Measurements from ENCODE around the gene MAN2A1.
A peak's percentile ranks its signal among the peaks of the same experiment; 100 is the strongest.

Gene MAN2A1

DNA sequence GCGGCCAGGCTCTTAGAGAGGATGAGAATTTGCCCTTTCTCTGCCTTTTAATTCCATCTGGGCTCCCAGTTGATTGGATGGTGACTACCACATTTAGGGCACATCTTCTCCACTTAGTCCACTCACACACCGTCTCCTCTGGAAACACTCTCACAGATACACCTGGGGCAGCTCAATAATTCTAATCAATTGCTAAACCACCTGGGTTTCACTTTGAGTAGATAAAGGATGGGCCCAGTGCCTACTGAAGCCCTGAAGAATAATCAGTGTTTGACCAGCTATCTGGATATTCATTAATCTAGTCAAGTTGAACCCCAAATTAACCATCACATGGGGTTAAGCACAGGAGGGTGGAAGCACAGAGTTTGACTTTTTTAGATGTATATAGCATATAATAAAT, 19.1 kb downstream of the MAN2A1 start:
- H3K4me1 ChIP-seq (ENCODE audit: insufficient read depth, low read length), result peaks cover 36% of the 10 kb centered on the region
- no peak overlapping the region for H3K4me3 ChIP-seq (ENCODE audit: low read depth in 1 of 2, low read length in 2 of 2)
- H3K9me3 ChIP-seq (ENCODE audit: low read length), result no peaks in the 10 kb centered on the region
- no peaks in the 10 kb centered on the region for H3K27me3 ChIP-seq (ENCODE audit: control insufficient read depth in 1 of 2, insufficient read depth in 2 of 2, low read length in 2 of 2)
- no peak overlapping the region for H3K9ac ChIP-seq (ENCODE audit: low read length)
- no peak overlapping the region for H3K27ac ChIP-seq (ENCODE audit: low read depth, low read length)
- H3K36me3 ChIP-seq (ENCODE audit: insufficient read depth, low read length), result no peaks in the 10 kb centered on the region

DNA sequence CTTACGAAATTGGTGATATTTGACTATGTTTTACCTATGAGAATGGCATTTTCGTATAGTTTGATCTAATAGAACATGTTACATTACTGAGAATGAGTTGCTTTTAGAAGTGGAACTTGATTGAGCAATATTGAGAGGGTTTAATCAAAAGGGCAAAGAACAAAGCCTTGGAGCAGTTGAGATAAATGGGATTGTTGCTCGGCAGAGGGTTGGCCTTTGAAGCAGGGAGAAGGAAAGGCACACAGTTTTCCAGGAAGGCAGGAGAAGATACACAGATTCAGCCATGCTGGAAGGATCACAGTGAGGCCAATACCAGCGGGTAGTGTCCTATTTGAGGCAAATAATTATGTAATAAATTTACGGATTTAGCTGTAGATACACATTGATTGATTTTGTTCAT, 19.5 kb downstream of the MAN2A1 start:
- H3K27me3 ChIP-seq (ENCODE audit: control insufficient read depth in 1 of 2, insufficient read depth in 2 of 2, low read length in 2 of 2), result no peaks in the 10 kb centered on the region
- H3K9ac ChIP-seq (ENCODE audit: low read length), result no peak overlapping the region
- no peaks in the 10 kb centered on the region for H3K9me3 ChIP-seq (ENCODE audit: low read length)
- no peak overlapping the region for H3K27ac ChIP-seq (ENCODE audit: low read depth, low read length)
- H3K4me3 ChIP-seq (ENCODE audit: low read depth in 1 of 2, low read length in 2 of 2), result no peak overlapping the region
- no peaks in the 10 kb centered on the region for H3K36me3 ChIP-seq (ENCODE audit: insufficient read depth, low read length)
- H3K4me1 ChIP-seq (ENCODE audit: insufficient read depth, low read length), result peaks cover 32% of the 10 kb centered on the region

- no peaks in the 10 kb centered on the region for H3K36me3 ChIP-seq (ENCODE audit: insufficient read depth, low read length)
- H3K9me3 ChIP-seq (ENCODE audit: low read length), result no peaks in the 10 kb centered on the region
- H3K27ac ChIP-seq (ENCODE audit: low read depth, low read length), result no peak overlapping the region
- H3K9ac ChIP-seq (ENCODE audit: low read length), result no peak overlapping the region
- no peaks in the 10 kb centered on the region for H3K27me3 ChIP-seq (ENCODE audit: control insufficient read depth in 1 of 2, insufficient read depth in 2 of 2, low read length in 2 of 2)
- H3K4me1 ChIP-seq (ENCODE audit: insufficient read depth, low read length), result peaks cover 20% of the 10 kb centered on the region
- H3K4me3 ChIP-seq (ENCODE audit: low read depth in 1 of 2, low read length in 2 of 2), result no peak overlapping the region
Observed at GRCh38 chr5:109711673-109712072, 21.9 kb downstream of the MAN2A1 start.

- no peak overlapping the region for H3K27ac ChIP-seq (ENCODE audit: low read depth, low read length)
- H3K4me1 ChIP-seq (ENCODE audit: insufficient read depth, low read length), result peaks cover 12% of the 10 kb centered on the region
- no peak overlapping the region for H3K9ac ChIP-seq (ENCODE audit: low read length)
- H3K9me3 ChIP-seq (ENCODE audit: low read length), result no peaks in the 10 kb centered on the region
- no peak overlapping the region for H3K4me3 ChIP-seq (ENCODE audit: low read depth in 1 of 2, low read length in 2 of 2)
- H3K27me3 ChIP-seq (ENCODE audit: control insufficient read depth in 1 of 2, insufficient read depth in 2 of 2, low read length in 2 of 2), result no peaks in the 10 kb centered on the region
- H3K36me3 ChIP-seq (ENCODE audit: insufficient read depth, low read length), result no peaks in the 10 kb centered on the region
Observed at GRCh38 chr5:109713453-109713852, 23.7 kb downstream of the MAN2A1 start.

DNA sequence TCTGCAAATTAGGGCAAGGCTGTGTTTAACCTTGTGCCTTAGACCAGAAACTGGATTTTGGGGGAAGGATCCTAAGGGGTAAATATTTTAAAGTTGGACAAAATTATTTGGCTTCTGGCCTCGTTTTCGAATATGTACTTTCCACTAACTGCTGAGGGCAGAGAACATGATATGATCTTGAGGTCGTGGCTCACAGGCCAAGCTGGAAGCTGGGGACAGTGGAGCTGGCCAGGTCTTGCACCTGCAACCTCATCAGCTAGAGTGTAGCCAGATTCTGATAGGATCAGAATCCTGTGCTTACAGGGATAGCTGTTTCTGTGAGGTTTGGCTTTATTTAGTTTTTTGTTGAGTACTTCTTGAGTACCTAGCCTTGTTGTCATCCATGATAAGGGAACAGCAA, 24.9 kb downstream of the MAN2A1 start:
- H3K9ac ChIP-seq (ENCODE audit: low read length), result no peak overlapping the region
- H3K9me3 ChIP-seq (ENCODE audit: low read length), result no peaks in the 10 kb centered on the region
- no peak overlapping the region for H3K27ac ChIP-seq (ENCODE audit: low read depth, low read length)
- no peaks in the 10 kb centered on the region for H3K36me3 ChIP-seq (ENCODE audit: insufficient read depth, low read length)
- peaks cover 12% of the 10 kb centered on the region for H3K4me1 ChIP-seq (ENCODE audit: insufficient read depth, low read length)
- H3K4me3 ChIP-seq (ENCODE audit: low read depth in 1 of 2, low read length in 2 of 2), result no peak overlapping the region
- no peaks in the 10 kb centered on the region for H3K27me3 ChIP-seq (ENCODE audit: control insufficient read depth in 1 of 2, insufficient read depth in 2 of 2, low read length in 2 of 2)

DNA sequence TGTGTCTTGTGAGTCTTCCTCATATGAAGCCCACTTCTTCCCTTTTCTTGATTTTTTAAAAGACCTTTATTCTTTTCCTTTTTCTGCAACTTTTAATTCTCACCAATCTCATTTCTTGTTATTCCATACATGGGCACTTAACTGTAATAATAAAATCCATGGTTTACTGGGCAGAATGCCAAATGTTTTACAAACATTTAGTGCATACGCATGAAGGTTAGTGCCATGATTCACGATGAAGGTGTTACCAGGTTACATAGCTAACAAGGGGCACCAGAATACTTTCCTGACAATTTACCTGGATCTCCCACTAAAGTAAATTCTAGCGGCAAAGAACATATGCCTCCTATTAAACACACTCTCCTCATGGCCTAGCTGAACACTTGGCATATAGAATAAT, 28.5 kb downstream of the MAN2A1 start:
- H3K9ac ChIP-seq (ENCODE audit: low read length), result no peak overlapping the region
- H3K4me3 ChIP-seq (ENCODE audit: low read depth in 1 of 2, low read length in 2 of 2), result no peak overlapping the region
- no peaks in the 10 kb centered on the region for H3K27me3 ChIP-seq (ENCODE audit: control insufficient read depth in 1 of 2, insufficient read depth in 2 of 2, low read length in 2 of 2)
- H3K36me3 ChIP-seq (ENCODE audit: insufficient read depth, low read length), result no peaks in the 10 kb centered on the region
- H3K4me1 ChIP-seq (ENCODE audit: insufficient read depth, low read length), result peaks cover 10% of the 10 kb centered on the region
- no peaks in the 10 kb centered on the region for H3K9me3 ChIP-seq (ENCODE audit: low read length)
- H3K27ac ChIP-seq (ENCODE audit: low read depth, low read length), result no peak overlapping the region

DNA sequence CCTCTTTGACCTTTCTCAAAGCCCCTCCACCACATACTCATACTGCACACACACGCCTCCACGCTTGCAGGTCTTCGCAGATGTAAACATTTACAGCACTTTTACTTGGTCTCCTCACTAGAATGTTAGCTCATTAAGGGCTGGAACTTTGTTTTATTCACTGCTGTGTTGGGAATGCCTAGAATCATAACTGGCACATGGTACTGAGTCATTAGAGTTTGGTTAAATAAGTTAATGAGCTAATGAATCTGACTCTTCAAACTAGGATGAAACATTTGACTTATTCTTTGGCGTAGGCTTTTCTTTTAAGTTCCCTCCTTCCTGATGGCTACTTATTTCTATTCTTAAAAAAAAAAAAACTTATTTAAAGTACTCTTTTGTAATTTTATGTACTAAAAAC, 28.9 kb downstream of the MAN2A1 start:
- Histone ChIP-seq H3K27ac (ENCODE audit: low read depth, low read length) (no peak overlapping the region), H3K27me3 (ENCODE audit: control insufficient read depth in 1 of 2, insufficient read depth in 2 of 2, low read length in 2 of 2) (no peaks in the 10 kb centered on the region), H3K4me3 (ENCODE audit: low read depth in 1 of 2, low read length in 2 of 2) (no peak overlapping the region), H3K36me3 (ENCODE audit: insufficient read depth, low read length) (no peaks in the 10 kb centered on the region), H3K9ac (ENCODE audit: low read length) (no peak overlapping the region), H3K4me1 (ENCODE audit: insufficient read depth, low read length) (peaks cover 6% of the 10 kb centered on the region), H3K9me3 (ENCODE audit: low read length) (no peaks in the 10 kb centered on the region)

DNA sequence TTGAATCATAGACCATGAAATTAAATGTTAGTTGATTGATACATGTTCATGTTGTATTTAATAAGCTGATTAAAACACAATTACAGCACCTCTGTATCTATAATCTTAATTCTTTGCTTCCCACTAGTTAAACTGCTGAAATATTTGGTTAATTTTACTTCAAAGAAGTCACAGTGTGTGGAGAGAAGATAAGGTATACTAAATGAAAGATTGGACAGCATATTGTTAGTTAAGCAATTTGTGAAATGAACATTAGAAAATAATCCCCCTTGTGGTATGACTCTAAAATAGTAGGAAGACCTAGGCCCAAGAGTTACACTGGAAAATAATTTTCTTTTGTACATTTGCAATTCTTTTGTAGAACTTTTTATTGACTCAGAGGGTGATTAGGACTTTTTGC, 30.3 kb downstream of the MAN2A1 start:
- H3K4me1 ChIP-seq (ENCODE audit: insufficient read depth, low read length), result no peaks in the 10 kb centered on the region
- H3K4me3 ChIP-seq (ENCODE audit: low read depth in 1 of 2, low read length in 2 of 2), result no peak overlapping the region
- no peaks in the 10 kb centered on the region for H3K36me3 ChIP-seq (ENCODE audit: insufficient read depth, low read length)
- no peak overlapping the region for H3K9ac ChIP-seq (ENCODE audit: low read length)
- H3K27ac ChIP-seq (ENCODE audit: low read depth, low read length), result no peak overlapping the region
- no peaks in the 10 kb centered on the region for H3K9me3 ChIP-seq (ENCODE audit: low read length)
- H3K27me3 ChIP-seq (ENCODE audit: control insufficient read depth in 1 of 2, insufficient read depth in 2 of 2, low read length in 2 of 2), result no peaks in the 10 kb centered on the region

GRCh38 chr5:109721741-109722140, 32.0 kb downstream of the MAN2A1 start:
- Histone ChIP-seq H3K4me1 (ENCODE audit: insufficient read depth, low read length) (no peaks in the 10 kb centered on the region), H3K9ac (ENCODE audit: low read length) (no peak overlapping the region), H3K27me3 (ENCODE audit: control insufficient read depth in 1 of 2, insufficient read depth in 2 of 2, low read length in 2 of 2) (no peaks in the 10 kb centered on the region), H3K36me3 (ENCODE audit: insufficient read depth, low read length) (no peaks in the 10 kb centered on the region), H3K9me3 (ENCODE audit: low read length) (no peaks in the 10 kb centered on the region), H3K27ac (ENCODE audit: low read depth, low read length) (no peak overlapping the region), H3K4me3 (ENCODE audit: low read depth in 1 of 2, low read length in 2 of 2) (no peak overlapping the region)

DNA sequence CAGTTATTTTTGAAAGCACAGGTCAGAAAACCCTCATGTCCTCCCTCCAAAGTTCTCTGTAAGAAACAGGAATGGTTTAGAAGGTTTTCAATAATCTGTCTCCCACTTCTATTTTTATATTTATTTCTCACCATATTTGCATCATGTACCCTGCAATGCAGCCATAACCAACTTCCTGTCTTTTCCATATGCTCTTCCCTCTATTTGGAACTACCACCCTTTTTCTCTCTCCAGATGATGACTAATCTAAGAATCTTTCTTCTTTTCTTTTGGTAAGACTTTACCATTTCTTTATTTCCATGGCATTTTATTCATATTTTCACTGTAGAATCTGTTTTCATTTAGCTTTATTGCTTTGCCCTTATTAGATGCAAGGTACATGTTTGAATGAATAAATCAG, 33.9 kb downstream of the MAN2A1 start:
- Histone ChIP-seq H3K27ac (ENCODE audit: low read depth, low read length) (no peak overlapping the region), H3K36me3 (ENCODE audit: insufficient read depth, low read length) (no peaks in the 10 kb centered on the region), H3K9me3 (ENCODE audit: low read length) (no peaks in the 10 kb centered on the region), H3K9ac (ENCODE audit: low read length) (no peak overlapping the region), H3K4me3 (ENCODE audit: low read depth in 1 of 2, low read length in 2 of 2) (no peak overlapping the region), H3K4me1 (ENCODE audit: insufficient read depth, low read length) (no peaks in the 10 kb centered on the region), H3K27me3 (ENCODE audit: control insufficient read depth in 1 of 2, insufficient read depth in 2 of 2, low read length in 2 of 2) (no peaks in the 10 kb centered on the region)

DNA sequence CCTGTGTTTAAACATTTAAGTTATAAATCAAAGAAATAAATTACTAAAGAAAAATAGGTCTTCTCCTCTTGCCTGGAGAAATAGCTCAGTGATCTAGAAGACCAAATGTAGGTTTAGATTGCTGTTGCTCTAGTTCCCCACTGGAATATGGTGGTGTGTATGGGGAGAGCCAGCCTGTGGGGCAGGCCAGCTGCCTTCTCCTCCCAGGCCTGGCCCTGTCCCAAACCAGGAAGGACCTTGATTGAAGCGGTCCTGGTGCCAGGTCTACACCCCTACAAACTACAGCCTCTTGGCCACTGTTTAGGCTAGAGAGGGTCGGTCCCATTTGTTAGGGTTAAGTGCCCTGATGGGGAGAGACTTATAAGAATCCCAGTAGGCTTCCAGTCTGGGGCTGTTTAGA, 35.4 kb downstream of the MAN2A1 start:
- H3K27me3 ChIP-seq (ENCODE audit: control insufficient read depth in 1 of 2, insufficient read depth in 2 of 2, low read length in 2 of 2), result no peaks in the 10 kb centered on the region
- H3K9ac ChIP-seq (ENCODE audit: low read length), result no peak overlapping the region
- H3K36me3 ChIP-seq (ENCODE audit: insufficient read depth, low read length), result no peaks in the 10 kb centered on the region
- no peaks in the 10 kb centered on the region for H3K4me1 ChIP-seq (ENCODE audit: insufficient read depth, low read length)
- H3K4me3 ChIP-seq (ENCODE audit: low read depth in 1 of 2, low read length in 2 of 2), result no peak overlapping the region
- no peak overlapping the region for H3K27ac ChIP-seq (ENCODE audit: low read depth, low read length)
- no peaks in the 10 kb centered on the region for H3K9me3 ChIP-seq (ENCODE audit: low read length)

- H3K27me3 ChIP-seq (ENCODE audit: control insufficient read depth in 1 of 2, insufficient read depth in 2 of 2, low read length in 2 of 2), result no peaks in the 10 kb centered on the region
- H3K9me3 ChIP-seq (ENCODE audit: low read length), result no peaks in the 10 kb centered on the region
- no peaks in the 10 kb centered on the region for H3K36me3 ChIP-seq (ENCODE audit: insufficient read depth, low read length)
- peak overlapping the region in 1 of 2 donors; percentile 17 for H3K4me3 ChIP-seq (ENCODE audit: low read depth in 1 of 2, low read length in 2 of 2)
- H3K9ac ChIP-seq (ENCODE audit: low read length), result peak overlapping the region; percentile 14
- no peak overlapping the region for H3K27ac ChIP-seq (ENCODE audit: low read depth, low read length)
- H3K4me1 ChIP-seq (ENCODE audit: insufficient read depth, low read length), result peaks cover 33% of the 10 kb centered on the region
Observed at GRCh38 chr5:109739741-109740728, 50.3 kb downstream of the MAN2A1 start.

All from muscle layer of colon (tissue), 2 donors.